ENCODE data around the gene STX8.

STX8 gene

GRCh38 chr17:9225305-9226101 lies 350.1 kb downstream of the STX8 start:
- intact Hi-C loops (cut with micrococcal nuclease) = no loop called here
- no peaks in the 10 kb centered on the region for H3K36me3 Mint-ChIP-seq (ENCODE audit: low read depth)
- H3K4me3 Mint-ChIP-seq = no peak overlapping the region
- peaks cover 3% of the 10 kb centered on the region for H3K27me3 Mint-ChIP-seq
- H3K9me3 Mint-ChIP-seq = no peaks in the 10 kb centered on the region
- H3K4me1 Mint-ChIP-seq (ENCODE audit: low read depth) = no peaks in the 10 kb centered on the region
- H3K27ac Mint-ChIP-seq = no peak overlapping the region

GRCh38 chr17:9224485-9224884 lies 351.1 kb downstream of the STX8 start:
- no peaks in the 10 kb centered on the region for H3K4me1 Mint-ChIP-seq (ENCODE audit: low read depth)

GRCh38 chr17:9223531-9223930 lies 352.1 kb downstream of the STX8 start:
- Mint-ChIP-seq H3K27ac (no peak overlapping the region), H3K4me3 (no peak overlapping the region), H3K27me3 (no peaks in the 10 kb centered on the region), H3K4me1 (ENCODE audit: low read depth) (no peaks in the 10 kb centered on the region), H3K9me3 (no peaks in the 10 kb centered on the region), H3K36me3 (ENCODE audit: low read depth) (no peaks in the 10 kb centered on the region)
- intact Hi-C loops (cut with micrococcal nuclease) = no loop called here

More at GRCh38 chr17:9224485-9224884, 351.1 kb downstream of the STX8 start:
- no peaks in the 10 kb centered on the region for H3K9me3 Mint-ChIP-seq
- no peak overlapping the region for H3K4me3 Mint-ChIP-seq
- intact Hi-C loops (cut with micrococcal nuclease) = no loop called here
- no peaks in the 10 kb centered on the region for H3K36me3 Mint-ChIP-seq (ENCODE audit: low read depth)
- H3K27ac Mint-ChIP-seq = no peak overlapping the region
- peaks cover 2% of the 10 kb centered on the region for H3K27me3 Mint-ChIP-seq

- no peaks in the 10 kb centered on the region for H3K27me3 Mint-ChIP-seq
- H3K9me3 Mint-ChIP-seq = peaks cover 5% of the 10 kb centered on the region
- H3K4me1 Mint-ChIP-seq (ENCODE audit: low read depth) = no peaks in the 10 kb centered on the region
- no peaks in the 10 kb centered on the region for H3K36me3 Mint-ChIP-seq (ENCODE audit: low read depth)
- H3K4me3 Mint-ChIP-seq = no peak overlapping the region
- no peak overlapping the region for H3K27ac Mint-ChIP-seq
- intact Hi-C loops (cut with micrococcal nuclease) = no loop called here
These were observed 353.8 kb downstream of the STX8 start for GRCh38 chr17:9221922-9222180.

- Mint-ChIP-seq H3K27ac (no peak overlapping the region), H3K4me1 (ENCODE audit: low read depth) (no peaks in the 10 kb centered on the region), H3K27me3 (no peaks in the 10 kb centered on the region), H3K36me3 (ENCODE audit: low read depth) (no peaks in the 10 kb centered on the region), H3K4me3 (no peak overlapping the region), H3K9me3 (peaks cover 11% of the 10 kb centered on the region)
- intact Hi-C loops (cut with micrococcal nuclease) = no loop called here
These were observed 354.3 kb downstream of the STX8 start for GRCh38 chr17:9221147-9221921.

GRCh38 chr17:9220398-9221146 lies 355.0 kb downstream of the STX8 start:
- H3K4me1 Mint-ChIP-seq (ENCODE audit: low read depth) = no peaks in the 10 kb centered on the region
- peaks cover 18% of the 10 kb centered on the region for H3K9me3 Mint-ChIP-seq
- H3K27ac Mint-ChIP-seq = no peak overlapping the region
- H3K4me3 Mint-ChIP-seq = no peak overlapping the region
- no peaks in the 10 kb centered on the region for H3K27me3 Mint-ChIP-seq
- no peaks in the 10 kb centered on the region for H3K36me3 Mint-ChIP-seq (ENCODE audit: low read depth)
- intact Hi-C loops (cut with micrococcal nuclease) = no loop called here

GRCh38 chr17:9219631-9220397 lies 355.8 kb downstream of the STX8 start:
- no peaks in the 10 kb centered on the region for H3K4me1 Mint-ChIP-seq (ENCODE audit: low read depth)
- H3K27ac Mint-ChIP-seq = no peak overlapping the region
- H3K4me3 Mint-ChIP-seq = no peak overlapping the region
- intact Hi-C loops (cut with micrococcal nuclease) = no loop called here
- no peaks in the 10 kb centered on the region for H3K36me3 Mint-ChIP-seq (ENCODE audit: low read depth)
- H3K9me3 Mint-ChIP-seq = peaks cover 25% of the 10 kb centered on the region
- no peaks in the 10 kb centered on the region for H3K27me3 Mint-ChIP-seq

GRCh38 chr17:9218911-9219310 lies 356.7 kb downstream of the STX8 start:
- Mint-ChIP-seq H3K4me3 (no peak overlapping the region), H3K4me1 (ENCODE audit: low read depth) (no peaks in the 10 kb centered on the region), H3K27ac (no peak overlapping the region), H3K36me3 (ENCODE audit: low read depth) (no peaks in the 10 kb centered on the region), H3K9me3 (peaks cover 25% of the 10 kb centered on the region), H3K27me3 (no peaks in the 10 kb centered on the region)
- intact Hi-C loops (cut with micrococcal nuclease) = no loop called here

- no peaks in the 10 kb centered on the region for H3K4me1 Mint-ChIP-seq (ENCODE audit: low read depth)
- H3K27ac Mint-ChIP-seq = no peak overlapping the region
- H3K4me3 Mint-ChIP-seq = no peak overlapping the region
- no peaks in the 10 kb centered on the region for H3K36me3 Mint-ChIP-seq (ENCODE audit: low read depth)
- intact Hi-C loops (cut with micrococcal nuclease) = no loop called here
- H3K9me3 Mint-ChIP-seq = peaks cover 25% of the 10 kb centered on the region
- no peaks in the 10 kb centered on the region for H3K27me3 Mint-ChIP-seq
These were observed 357.5 kb downstream of the STX8 start for GRCh38 chr17:9218064-9218635.

- Mint-ChIP-seq H3K36me3 (ENCODE audit: low read depth) (no peaks in the 10 kb centered on the region), H3K4me3 (no peak overlapping the region), H3K4me1 (ENCODE audit: low read depth) (no peaks in the 10 kb centered on the region), H3K27me3 (no peaks in the 10 kb centered on the region), H3K9me3 (peaks cover 25% of the 10 kb centered on the region), H3K27ac (no peak overlapping the region)
- intact Hi-C loops (cut with micrococcal nuclease) = no loop called here
These were observed 358.2 kb downstream of the STX8 start for GRCh38 chr17:9217151-9218056.

GRCh38 chr17:9215465-9215864 lies 360.2 kb downstream of the STX8 start:
- Mint-ChIP-seq H3K27me3 (no peaks in the 10 kb centered on the region), H3K4me3 (no peak overlapping the region), H3K36me3 (ENCODE audit: low read depth) (no peaks in the 10 kb centered on the region), H3K4me1 (ENCODE audit: low read depth) (peaks cover 11% of the 10 kb centered on the region), H3K9me3 (peaks cover 25% of the 10 kb centered on the region), H3K27ac (no peak overlapping the region)
- intact Hi-C loops (cut with micrococcal nuclease) = no loop called here

GRCh38 chr17:9213303-9213640 lies 362.3 kb downstream of the STX8 start:
- Mint-ChIP-seq H3K27me3 (no peaks in the 10 kb centered on the region), H3K4me1 (ENCODE audit: low read depth) (peaks cover 11% of the 10 kb centered on the region), H3K9me3 (peaks cover 25% of the 10 kb centered on the region), H3K4me3 (no peak overlapping the region), H3K36me3 (ENCODE audit: low read depth) (no peaks in the 10 kb centered on the region), H3K27ac (no peak overlapping the region)
- intact Hi-C loops (cut with micrococcal nuclease) = no loop called here

Data from dendritic cell treated with granulocyte-macrophage colony-stimulating factor and Interleukin-4, amounts not matched to agents 40 ng/mL and 50 ng/mL, for 4 days (primary cell).